ENCODE measurements around the gene NRAP.

Gene NRAP

DNA sequence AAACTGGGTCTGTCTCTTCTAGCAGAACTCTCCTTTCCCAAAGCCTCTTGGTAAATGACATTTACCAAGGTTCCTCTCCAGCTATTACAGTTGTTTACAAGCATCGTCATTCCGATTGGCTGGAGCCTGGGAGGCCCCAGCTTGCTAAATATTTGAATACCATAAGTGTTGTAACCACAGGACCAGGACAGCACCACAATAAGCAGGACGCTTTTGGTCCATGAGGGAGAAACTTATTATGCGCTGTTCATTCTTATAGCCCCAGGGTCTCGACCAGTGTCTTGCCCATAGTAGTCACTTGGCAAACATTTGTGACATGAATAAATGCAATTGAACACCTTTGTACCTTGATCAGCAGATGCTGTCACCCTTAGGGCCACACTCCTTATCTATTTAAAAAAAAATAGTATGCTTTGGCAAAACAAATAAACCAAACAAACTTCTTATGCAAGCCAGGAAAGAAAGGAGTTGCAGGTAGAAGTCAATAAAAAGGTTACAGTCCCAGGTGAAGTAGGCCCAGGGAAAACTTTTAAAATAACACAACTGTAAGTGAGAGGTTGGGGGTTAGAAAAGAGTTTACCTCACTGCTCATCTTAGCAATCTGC lies 32.8 kb downstream of the NRAP start:
- Histone ChIP-seq H3K36me3 (ENCODE audit: control insufficient read depth in 2 of 2, insufficient read depth in 1 of 2, low read length in 2 of 2) (no peaks in the 10 kb centered on the region), H3K27ac (ENCODE audit: extremely low read depth, low read depth, low read length) (no peak overlapping the region), H3K4me3 (ENCODE audit: low read depth, low read length) (no peak overlapping the region), H3K9me3 (ENCODE audit: control insufficient read depth, insufficient read depth, low read depth, low read length) (no peaks in the 10 kb centered on the region), H3K4me1 (ENCODE audit: control insufficient read depth, insufficient read depth, low read length) (0 out of 2 replicates have a peak, but pooled peaks cover 7% of the 10 kb centered on the region)
- CTCF ChIA-PET, result no interaction called here
- POLR2A ChIA-PET, result no interaction called here
- TF ChIP-seq, protein P1, sequence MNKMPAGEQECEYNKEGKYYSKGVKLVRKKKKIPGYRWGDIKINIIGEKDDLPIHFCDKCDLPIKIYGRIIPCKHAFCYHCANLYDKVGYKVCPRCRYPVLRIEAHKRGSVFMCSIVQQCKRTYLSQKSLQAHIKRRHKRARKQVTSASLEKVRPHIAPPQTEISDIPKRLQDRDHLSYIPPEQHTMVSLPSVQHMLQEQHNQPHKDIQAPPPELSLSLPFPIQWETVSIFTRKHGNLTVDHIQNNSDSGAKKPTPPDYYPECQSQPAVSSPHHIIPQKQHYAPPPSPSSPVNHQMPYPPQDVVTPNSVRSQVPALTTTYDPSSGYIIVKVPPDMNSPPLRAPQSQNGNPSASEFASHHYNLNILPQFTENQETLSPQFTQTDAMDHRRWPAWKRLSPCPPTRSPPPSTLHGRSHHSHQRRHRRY (tag by site-specific recombination; IDR thresholded peaks at IDR 0.05), result no peak
- TF ChIP-seq HOXD13 (CRISPR knock-in tag; IDR thresholded peaks at IDR 0.05; ENCODE audit: borderline replicate concordance) (no peak), ZNF335 (tag by site-specific recombination; conservative IDR thresholded peaks at IDR 0.05) (no peak), ZFP41 (tag by site-specific recombination; IDR thresholded peaks at IDR 0.05; ENCODE audit: borderline replicate concordance) (no peak), MEIS1 (CRISPR knock-in tag; IDR thresholded peaks at IDR 0.05; ENCODE audit: borderline replicate concordance) (no peak)
- TF ChIP-seq, protein P2, sequence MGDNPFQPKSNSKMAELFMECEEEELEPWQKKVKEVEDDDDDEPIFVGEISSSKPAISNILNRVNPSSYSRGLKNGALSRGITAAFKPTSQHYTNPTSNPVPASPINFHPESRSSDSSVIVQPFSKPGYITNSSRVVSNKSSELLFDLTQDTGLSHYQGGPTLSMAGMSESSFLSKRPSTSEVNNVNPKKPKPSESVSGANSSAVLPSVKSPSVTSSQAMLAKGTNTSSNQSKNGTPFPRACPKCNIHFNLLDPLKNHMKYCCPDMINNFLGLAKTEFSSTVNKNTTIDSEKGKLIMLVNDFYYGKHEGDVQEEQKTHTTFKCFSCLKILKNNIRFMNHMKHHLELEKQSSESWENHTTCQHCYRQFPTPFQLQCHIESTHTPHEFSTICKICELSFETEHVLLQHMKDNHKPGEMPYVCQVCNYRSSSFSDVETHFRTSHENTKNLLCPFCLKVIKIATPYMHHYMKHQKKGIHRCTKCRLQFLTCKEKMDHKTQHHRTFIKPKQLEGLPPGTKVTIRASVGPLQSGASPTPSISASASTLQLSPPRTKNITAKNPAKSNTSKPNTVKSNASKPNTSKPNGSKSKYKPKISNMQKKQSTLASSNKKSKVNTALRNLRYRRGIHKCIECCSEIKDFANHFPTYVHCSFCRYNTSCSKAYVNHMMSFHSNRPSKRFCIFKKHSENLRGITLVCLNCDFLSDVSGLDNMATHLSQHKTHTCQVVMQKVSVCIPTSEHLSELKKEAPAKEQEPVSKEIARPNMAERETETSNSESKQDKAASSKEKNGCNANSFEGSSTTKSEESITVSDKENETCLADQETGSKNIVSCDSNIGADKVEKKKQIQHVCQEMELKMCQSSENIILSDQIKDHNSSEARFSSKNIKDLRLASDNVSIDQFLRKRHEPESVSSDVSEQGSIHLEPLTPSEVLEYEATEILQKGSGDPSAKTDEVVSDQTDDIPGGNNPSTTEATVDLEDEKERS (tag by site-specific recombination; IDR thresholded peaks at IDR 0.05), result no peak
- TF ChIP-seq, protein P3, sequence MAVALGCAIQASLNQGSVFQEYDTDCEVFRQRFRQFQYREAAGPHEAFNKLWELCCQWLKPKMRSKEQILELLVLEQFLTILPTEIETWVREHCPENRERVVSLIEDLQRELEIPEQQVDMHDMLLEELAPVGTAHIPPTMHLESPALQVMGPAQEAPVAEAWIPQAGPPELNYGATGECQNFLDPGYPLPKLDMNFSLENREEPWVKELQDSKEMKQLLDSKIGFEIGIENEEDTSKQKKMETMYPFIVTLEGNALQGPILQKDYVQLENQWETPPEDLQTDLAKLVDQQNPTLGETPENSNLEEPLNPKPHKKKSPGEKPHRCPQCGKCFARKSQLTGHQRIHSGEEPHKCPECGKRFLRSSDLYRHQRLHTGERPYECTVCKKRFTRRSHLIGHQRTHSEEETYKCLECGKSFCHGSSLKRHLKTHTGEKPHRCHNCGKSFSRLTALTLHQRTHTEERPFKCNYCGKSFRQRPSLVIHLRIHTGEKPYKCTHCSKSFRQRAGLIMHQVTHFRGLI (tag by site-specific recombination; IDR thresholded peaks at IDR 0.05), result no peak
- TF ChIP-seq, protein P4, sequence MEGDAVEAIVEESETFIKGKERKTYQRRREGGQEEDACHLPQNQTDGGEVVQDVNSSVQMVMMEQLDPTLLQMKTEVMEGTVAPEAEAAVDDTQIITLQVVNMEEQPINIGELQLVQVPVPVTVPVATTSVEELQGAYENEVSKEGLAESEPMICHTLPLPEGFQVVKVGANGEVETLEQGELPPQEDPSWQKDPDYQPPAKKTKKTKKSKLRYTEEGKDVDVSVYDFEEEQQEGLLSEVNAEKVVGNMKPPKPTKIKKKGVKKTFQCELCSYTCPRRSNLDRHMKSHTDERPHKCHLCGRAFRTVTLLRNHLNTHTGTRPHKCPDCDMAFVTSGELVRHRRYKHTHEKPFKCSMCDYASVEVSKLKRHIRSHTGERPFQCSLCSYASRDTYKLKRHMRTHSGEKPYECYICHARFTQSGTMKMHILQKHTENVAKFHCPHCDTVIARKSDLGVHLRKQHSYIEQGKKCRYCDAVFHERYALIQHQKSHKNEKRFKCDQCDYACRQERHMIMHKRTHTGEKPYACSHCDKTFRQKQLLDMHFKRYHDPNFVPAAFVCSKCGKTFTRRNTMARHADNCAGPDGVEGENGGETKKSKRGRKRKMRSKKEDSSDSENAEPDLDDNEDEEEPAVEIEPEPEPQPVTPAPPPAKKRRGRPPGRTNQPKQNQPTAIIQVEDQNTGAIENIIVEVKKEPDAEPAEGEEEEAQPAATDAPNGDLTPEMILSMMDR (tag by site-specific recombination; IDR thresholded peaks at IDR 0.05), result no peak

DNA sequence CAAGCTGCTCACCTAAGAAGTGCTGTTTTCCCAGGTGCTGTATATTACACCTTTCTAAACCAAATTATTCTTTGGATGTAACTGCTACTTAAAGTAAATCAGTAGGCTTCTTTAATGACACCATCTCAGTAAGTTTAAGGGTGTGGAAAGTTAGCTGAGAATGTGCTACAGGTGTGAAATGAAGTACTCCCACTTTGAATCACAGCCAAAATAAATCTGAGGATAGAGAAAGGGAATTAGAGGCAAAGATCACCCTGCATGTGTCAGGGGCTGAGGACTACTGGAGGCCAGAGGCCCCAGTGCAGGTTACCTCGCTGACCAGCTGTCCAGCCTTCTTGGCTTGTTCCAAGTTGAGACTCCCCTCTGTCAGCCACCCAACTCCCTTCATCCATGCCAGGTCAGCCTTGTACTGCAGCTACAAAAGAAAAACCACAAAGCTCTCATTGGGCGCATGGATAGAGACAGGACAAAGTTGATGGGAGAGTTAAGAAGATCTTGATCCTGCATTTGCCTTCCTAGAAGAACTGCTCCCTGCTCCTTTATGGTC lies 35.2 kb downstream of the NRAP start:
- TF ChIP-seq SCRT2 (tag by site-specific recombination; IDR thresholded peaks at IDR 0.05), result peak; percentile 61
- no peak for TF ChIP-seq ZNF404 (tag by site-specific recombination; IDR thresholded peaks at IDR 0.05)
- Histone ChIP-seq H3K36me3 (ENCODE audit: control insufficient read depth in 2 of 2, insufficient read depth in 1 of 2, low read length in 2 of 2) (no peaks in the 10 kb centered on the region), H3K4me3 (ENCODE audit: low read depth, low read length) (no peak overlapping the region), H3K9me3 (ENCODE audit: control insufficient read depth, insufficient read depth, low read depth, low read length) (no peaks in the 10 kb centered on the region), H3K4me1 (ENCODE audit: control insufficient read depth, insufficient read depth, low read length) (0 out of 2 replicates have a peak, but pooled peaks cover 7% of the 10 kb centered on the region), H3K27ac (ENCODE audit: extremely low read depth, low read depth, low read length) (no peak overlapping the region)
- ChIA-PET POLR2A (no interaction called here), CTCF (interaction anchor here (0.6 to 4.0 kb wide), 2 partner anchors 12 to 301 kb away, joined by 3 to 31 read pairs; no protein-coding TSS in a partner anchor)

DNA sequence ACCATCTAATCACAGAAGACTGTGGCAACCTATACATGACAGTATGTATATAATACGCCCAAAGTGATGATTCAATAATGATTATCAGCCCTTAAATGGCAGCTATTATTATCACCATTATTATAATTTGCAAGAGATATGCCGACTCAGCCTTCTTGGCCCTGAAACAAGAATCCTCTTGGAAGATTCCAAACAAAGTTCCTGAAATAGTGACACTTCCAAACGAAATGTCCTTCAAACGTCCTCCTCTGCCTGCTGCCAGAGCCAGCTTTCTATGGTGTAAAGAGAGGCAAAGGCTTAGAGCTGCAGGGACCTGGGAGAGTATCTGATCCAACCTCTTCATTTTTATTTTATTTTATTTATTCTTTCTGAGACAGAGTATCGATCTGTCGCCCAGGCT lies 36.0 kb downstream of the NRAP start:
- Histone ChIP-seq H3K4me3 (ENCODE audit: low read depth, low read length) (no peak overlapping the region), H3K9me3 (ENCODE audit: control insufficient read depth, insufficient read depth, low read depth, low read length) (no peaks in the 10 kb centered on the region), H3K27ac (ENCODE audit: extremely low read depth, low read depth, low read length) (no peak overlapping the region), H3K4me1 (ENCODE audit: control insufficient read depth, insufficient read depth, low read length) (0 out of 2 replicates have a peak, but pooled peaks cover 7% of the 10 kb centered on the region), H3K36me3 (ENCODE audit: control insufficient read depth in 2 of 2, insufficient read depth in 1 of 2, low read length in 2 of 2) (no peaks in the 10 kb centered on the region)
- CTCF ChIA-PET, result interaction anchor here (0.6 to 4.0 kb wide), 3 partner anchors 11 to 603 kb away, joined by 3 to 31 read pairs (median 4); no protein-coding TSS in a partner anchor
- POLR2A ChIA-PET, result interaction anchor here (0.6 kb wide), 1 partner anchor 51 kb away, joined by 3 read pairs; no protein-coding TSS in a partner anchor
- TF ChIP-seq, protein P5, sequence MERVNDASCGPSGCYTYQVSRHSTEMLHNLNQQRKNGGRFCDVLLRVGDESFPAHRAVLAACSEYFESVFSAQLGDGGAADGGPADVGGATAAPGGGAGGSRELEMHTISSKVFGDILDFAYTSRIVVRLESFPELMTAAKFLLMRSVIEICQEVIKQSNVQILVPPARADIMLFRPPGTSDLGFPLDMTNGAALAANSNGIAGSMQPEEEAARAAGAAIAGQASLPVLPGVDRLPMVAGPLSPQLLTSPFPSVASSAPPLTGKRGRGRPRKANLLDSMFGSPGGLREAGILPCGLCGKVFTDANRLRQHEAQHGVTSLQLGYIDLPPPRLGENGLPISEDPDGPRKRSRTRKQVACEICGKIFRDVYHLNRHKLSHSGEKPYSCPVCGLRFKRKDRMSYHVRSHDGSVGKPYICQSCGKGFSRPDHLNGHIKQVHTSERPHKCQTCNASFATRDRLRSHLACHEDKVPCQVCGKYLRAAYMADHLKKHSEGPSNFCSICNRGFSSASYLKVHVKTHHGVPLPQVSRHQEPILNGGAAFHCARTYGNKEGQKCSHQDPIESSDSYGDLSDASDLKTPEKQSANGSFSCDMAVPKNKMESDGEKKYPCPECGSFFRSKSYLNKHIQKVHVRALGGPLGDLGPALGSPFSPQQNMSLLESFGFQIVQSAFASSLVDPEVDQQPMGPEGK (tag by site-specific recombination; IDR thresholded peaks at IDR 0.05), result no peak
- TF ChIP-seq ZNF664 (tag by site-specific recombination; IDR thresholded peaks at IDR 0.05) (no peak), ZNF335 (tag by site-specific recombination; conservative IDR thresholded peaks at IDR 0.05) (no peak), ZFP69B (tag by site-specific recombination; IDR thresholded peaks at IDR 0.05) (no peak), ZNF785 (tag by site-specific recombination; IDR thresholded peaks at IDR 0.05) (no peak), ZBTB1 (tag by site-specific recombination; IDR thresholded peaks at IDR 0.05) (no peak)
- TF ChIP-seq, protein P6, sequence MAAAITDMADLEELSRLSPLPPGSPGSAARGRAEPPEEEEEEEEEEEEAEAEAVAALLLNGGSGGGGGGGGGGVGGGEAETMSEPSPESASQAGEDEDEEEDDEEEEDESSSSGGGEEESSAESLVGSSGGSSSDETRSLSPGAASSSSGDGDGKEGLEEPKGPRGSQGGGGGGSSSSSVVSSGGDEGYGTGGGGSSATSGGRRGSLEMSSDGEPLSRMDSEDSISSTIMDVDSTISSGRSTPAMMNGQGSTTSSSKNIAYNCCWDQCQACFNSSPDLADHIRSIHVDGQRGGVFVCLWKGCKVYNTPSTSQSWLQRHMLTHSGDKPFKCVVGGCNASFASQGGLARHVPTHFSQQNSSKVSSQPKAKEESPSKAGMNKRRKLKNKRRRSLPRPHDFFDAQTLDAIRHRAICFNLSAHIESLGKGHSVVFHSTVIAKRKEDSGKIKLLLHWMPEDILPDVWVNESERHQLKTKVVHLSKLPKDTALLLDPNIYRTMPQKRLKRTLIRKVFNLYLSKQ (tag by site-specific recombination; IDR thresholded peaks at IDR 0.05; ENCODE audit: borderline replicate concordance), result no peak

Measured in HEK293 (cell line).